ENCODE data around the gene OVCH1.

GRCh38 chr12:29530436-29530835, 33.0 kb upstream of the OVCH1 start:
- TF ChIP-seq CTCF (IDR thresholded peaks at IDR 0.05) (no peak), POLR2A (IDR thresholded peaks at IDR 0.05) (no peak)

Data from thyroid gland (tissue), 4 donors.